Peyer's patch (tissue), 4 donors: ENCODE measurements around the gene EHBP1. TPM values are rescaled to one million over a fixed set of nuclear protein-coding genes. Genes with fewer than 3 reads are reported as not detected.

Experiments
- DNase-seq, 3 donors: peaks; one replicate each; pipeline ENCODE4 v3.0.0-alpha.2; 2017 to 2019
- H3K27ac ChIP-seq, 4 donors: fragments of 200-600 bp; sonication (generic); one replicate each; pipeline ENCODE4 v1.5.1; 2016 to 2019
- H3K27me3 ChIP-seq, 2 donors: fragments of 200-600 bp; sonication (generic); one replicate each; pipeline ENCODE4 v1.5.1; 2019
- H3K36me3 ChIP-seq, 3 donors: fragments of 200-600 bp; sonication (generic); one replicate each; pipeline ENCODE4 v1.5.1; 2016 to 2019
- H3K4me1 ChIP-seq, 4 donors: fragments of 200-600 bp; sonication (generic); one replicate each; pipeline ENCODE4 v1.5.1; 2016 to 2019
- H3K4me3 ChIP-seq, 4 donors: fragments of 200-600 bp; sonication (generic); 1 replicate in 3 of 4; 2 replicates in 1 of 4; pipeline ENCODE4 v1.5.1; 2016 to 2019; ENCODE audit warnings: mild to moderate bottlenecking in 1 of 4
- H3K9me3 ChIP-seq, 4 donors: fragments of 200-600 bp; sonication (generic); one replicate each; pipeline ENCODE4 v1.5.1; 2016 to 2019; ENCODE audit warnings: mild to moderate bottlenecking in 1 of 4
- CTCF ChIP-seq, 6 experiments: fragments of 450-650 bp in 4 of 6; fragments of 200-600 bp in 2 of 6; sonication (generic) in 1 of 6; IDR thresholded peaks; one replicate each; pipeline ENCODE4 v1.5.1; 2017 to 2019; ENCODE audit warnings: antibody characterized with exemption in 6 of 6, mild to moderate bottlenecking in 3 of 6, moderate library complexity in 1 of 6
- POLR2A ChIP-seq, 2 donors: fragments of 450-650 bp; IDR thresholded peaks; one replicate each; pipeline ENCODE4 v1.5.1; 2017; ENCODE audit warnings: antibody characterized with exemption in 2 of 2, mild to moderate bottlenecking in 2 of 2, moderate library complexity in 2 of 2
- total RNA-seq, 4 donors: library from RNA; depleted of rRNA; stranded (reverse); fragments of >200 nt; gene quantifications; one replicate each; pipeline ENCODE4 v1.1.0, GENCODE V29; 2016

The EHBP1 gene
- total RNA-seq, 4 donors from 2014 or later: 27.1 to 190 (median 60.8) TPM

- Histone ChIP-seq H3K4me3 (no peak overlapping the region), H3K27ac (no peak overlapping the region), H3K4me1 (no peaks in the 10 kb centered on the region), H3K9me3 (no peaks in the 10 kb centered on the region), H3K36me3 (no peaks in the 10 kb centered on the region), H3K27me3 (no peaks in the 10 kb centered on the region)
- no peak for DNase-seq
- TF ChIP-seq POLR2A (IDR thresholded peaks at IDR 0.05) (no peak), CTCF (IDR thresholded peaks at IDR 0.05) (no peak)
Observed at GRCh38 chr2:62884514-62884913, 179.0 kb downstream of the EHBP1 start.

GRCh38 chr2:62894966-62895631, 189.6 kb downstream of the EHBP1 start:
- Histone ChIP-seq H3K4me3 (no peak overlapping the region), H3K36me3 (no peaks in the 10 kb centered on the region), H3K9me3 (no peaks in the 10 kb centered on the region), H3K27me3 (no peaks in the 10 kb centered on the region), H3K4me1 (no peaks in the 10 kb centered on the region), H3K27ac (no peak overlapping the region)
- DNase-seq: no peak
- TF ChIP-seq CTCF (IDR thresholded peaks at IDR 0.05) (no peak), POLR2A (IDR thresholded peaks at IDR 0.05) (no peak)

- H3K36me3 ChIP-seq: no peaks in the 10 kb centered on the region
- no peaks in the 10 kb centered on the region for H3K27me3 ChIP-seq
- H3K4me3 ChIP-seq: no peak overlapping the region
- DNase-seq: no peak
- H3K4me1 ChIP-seq: no peaks in the 10 kb centered on the region
- TF ChIP-seq CTCF (IDR thresholded peaks at IDR 0.05) (no peak), POLR2A (IDR thresholded peaks at IDR 0.05) (no peak)
- H3K27ac ChIP-seq: no peak overlapping the region
- H3K9me3 ChIP-seq: no peaks in the 10 kb centered on the region
Observed at GRCh38 chr2:62895632-62896009, 190.1 kb downstream of the EHBP1 start.

- no peaks in the 10 kb centered on the region for H3K9me3 ChIP-seq
- no peaks in the 10 kb centered on the region for H3K27me3 ChIP-seq
- no peak overlapping the region for H3K4me3 ChIP-seq
- H3K36me3 ChIP-seq: no peaks in the 10 kb centered on the region
- DNase-seq: no peak
- H3K27ac ChIP-seq: no peak overlapping the region
- TF ChIP-seq CTCF (IDR thresholded peaks at IDR 0.05) (no peak), POLR2A (IDR thresholded peaks at IDR 0.05) (no peak)
- H3K4me1 ChIP-seq: no peaks in the 10 kb centered on the region
Observed at GRCh38 chr2:62897187-62897827, 191.8 kb downstream of the EHBP1 start.

- Histone ChIP-seq H3K36me3 (no peaks in the 10 kb centered on the region), H3K4me3 (no peak overlapping the region), H3K9me3 (no peaks in the 10 kb centered on the region), H3K27ac (no peak overlapping the region), H3K27me3 (no peaks in the 10 kb centered on the region), H3K4me1 (no peaks in the 10 kb centered on the region)
- DNase-seq: no peak
- TF ChIP-seq POLR2A (IDR thresholded peaks at IDR 0.05) (no peak), CTCF (IDR thresholded peaks at IDR 0.05) (no peak)
Observed at GRCh38 chr2:62904344-62904743, 198.8 kb downstream of the EHBP1 start.
